SK-N-MC (cell line): ENCODE results near the gene RBMS1.

ENCODE experiments used
- DNase-seq: peaks from one replicate; pipeline ENCODE4 v3.0.0-alpha.2; 2011; ENCODE audit warnings: low read depth, low spot score
- H3K27ac ChIP-seq: fragments of 200-600 bp; sonication (generic); 2 replicates; pipeline ENCODE4 v1.5.1; 2016; ENCODE audit warnings: mixed run types
- H3K36me3 ChIP-seq: fragments of 200-600 bp; sonication (generic); 2 replicates; pipeline ENCODE4 v1.6.1; 2017; ENCODE audit warnings: antibody characterized with exemption, low read length, mixed read lengths; ENCODE audit not compliant: insufficient read depth
- H3K4me3 ChIP-seq: fragments of 200-600 bp; sonication (generic); 2 replicates; pipeline ENCODE4 v1.5.1; 2016
- H3K9ac ChIP-seq: fragments of 200-600 bp; sonication (generic); 2 replicates; pipeline ENCODE4 v1.8.0; 2017; ENCODE audit warnings: mixed run types, mixed read lengths; ENCODE audit not compliant: insufficient read length
- H3K9me3 ChIP-seq: fragments of 200-600 bp; sonication (generic); 2 replicates; pipeline ENCODE4 v1.6.1; 2017; ENCODE audit warnings: low read depth, mild to moderate bottlenecking, antibody characterized with exemption, low read length, moderate library complexity, mixed read lengths
- EZH2 ChIP-seq: fragments of 200-600 bp; sonication (generic); IDR thresholded peaks from one replicate; pipeline ENCODE4 v1.6.1; 2017; ENCODE audit warnings: antibody characterized with exemption
- FOXP2 ChIP-seq: optimal IDR thresholded peaks from 2 replicates; pipeline ENCODE3; 2011; ENCODE audit warnings: mild to moderate bottlenecking, moderate library complexity; ENCODE audit not compliant: insufficient read depth; ENCODE audit errors: extremely low read length, control extremely low read depth
- POLR2AphosphoS5 ChIP-seq: IDR thresholded peaks from 2 replicates; pipeline ENCODE4 v1.6.1; 2012; ENCODE audit warnings: mild to moderate bottlenecking, low read depth, low read length, borderline replicate concordance

RBMS1 gene

GRCh38 chr2:160469164-160469563 is 24.4 kb downstream of the RBMS1 start:
- H3K9me3 ChIP-seq, result no peaks in the 10 kb centered on the region
- no peaks in the 10 kb centered on the region for H3K36me3 ChIP-seq
- DNase-seq, result no peak
- no peak overlapping the region for H3K27ac ChIP-seq
- H3K9ac ChIP-seq, result no peak overlapping the region
- no peak overlapping the region for H3K4me3 ChIP-seq
- TF ChIP-seq FOXP2 (no peak), POLR2AphosphoS5 (no peak), EZH2 (no peak)

GRCh38 chr2:160467086-160467485 is 26.5 kb downstream of the RBMS1 start:
- no peak overlapping the region for H3K4me3 ChIP-seq
- DNase-seq, result no peak
- TF ChIP-seq POLR2AphosphoS5 (no peak), FOXP2 (no peak), EZH2 (no peak)
- H3K36me3 ChIP-seq, result no peaks in the 10 kb centered on the region
- H3K27ac ChIP-seq, result no peak overlapping the region
- no peaks in the 10 kb centered on the region for H3K9me3 ChIP-seq
- no peak overlapping the region for H3K9ac ChIP-seq

GRCh38 chr2:160465406-160465805 is 28.2 kb downstream of the RBMS1 start:
- H3K4me3 ChIP-seq, result no peak overlapping the region
- no peak overlapping the region for H3K9ac ChIP-seq
- H3K27ac ChIP-seq, result no peak overlapping the region
- no peak for DNase-seq
- no peaks in the 10 kb centered on the region for H3K9me3 ChIP-seq
- TF ChIP-seq FOXP2, result no peak
- TF ChIP-seq POLR2AphosphoS5, result no peak
- no peak for TF ChIP-seq EZH2
- no peaks in the 10 kb centered on the region for H3K36me3 ChIP-seq

- Histone ChIP-seq H3K9me3 (no peaks in the 10 kb centered on the region), H3K4me3 (no peak overlapping the region), H3K9ac (no peak overlapping the region), H3K36me3 (no peaks in the 10 kb centered on the region), H3K27ac (no peak overlapping the region)
- DNase-seq, result no peak
- TF ChIP-seq EZH2 (no peak), FOXP2 (no peak), POLR2AphosphoS5 (no peak)
Measured at GRCh38 chr2:160465002-160465401, 28.6 kb downstream of the RBMS1 start.

GRCh38 chr2:160464017-160464416 is 29.6 kb downstream of the RBMS1 start:
- TF ChIP-seq POLR2AphosphoS5, result no peak
- TF ChIP-seq EZH2, result no peak
- TF ChIP-seq FOXP2, result no peak
- no peak for DNase-seq
- H3K9me3 ChIP-seq, result no peaks in the 10 kb centered on the region
- no peak overlapping the region for H3K4me3 ChIP-seq
- H3K27ac ChIP-seq, result no peak overlapping the region
- H3K36me3 ChIP-seq, result no peaks in the 10 kb centered on the region
- no peak overlapping the region for H3K9ac ChIP-seq

GRCh38 chr2:160463245-160463644 is 30.4 kb downstream of the RBMS1 start:
- no peak overlapping the region for H3K27ac ChIP-seq
- no peak for DNase-seq
- TF ChIP-seq POLR2AphosphoS5 (no peak), EZH2 (no peak), FOXP2 (no peak)
- no peaks in the 10 kb centered on the region for H3K36me3 ChIP-seq
- H3K4me3 ChIP-seq, result no peak overlapping the region
- H3K9ac ChIP-seq, result no peak overlapping the region
- H3K9me3 ChIP-seq, result no peaks in the 10 kb centered on the region

GRCh38 chr2:160460333-160460731 is 33.3 kb downstream of the RBMS1 start:
- DNase-seq, result no peak
- Histone ChIP-seq H3K9ac (no peak overlapping the region), H3K9me3 (no peaks in the 10 kb centered on the region), H3K27ac (no peak overlapping the region), H3K4me3 (no peak overlapping the region), H3K36me3 (no peaks in the 10 kb centered on the region)
- TF ChIP-seq POLR2AphosphoS5, result no peak
- no peak for TF ChIP-seq EZH2
- TF ChIP-seq FOXP2, result no peak

GRCh38 chr2:160459538-160460332 is 33.9 kb downstream of the RBMS1 start:
- TF ChIP-seq POLR2AphosphoS5 (no peak), EZH2 (no peak), FOXP2 (no peak)
- no peak for DNase-seq
- no peak overlapping the region for H3K9ac ChIP-seq
- no peak overlapping the region for H3K27ac ChIP-seq
- no peak overlapping the region for H3K4me3 ChIP-seq
- no peaks in the 10 kb centered on the region for H3K36me3 ChIP-seq
- H3K9me3 ChIP-seq, result no peaks in the 10 kb centered on the region
